Nephron (organoid): ENCODE results near the gene VSIG1.
A peak's percentile ranks its signal among the peaks of the same experiment; 100 is the strongest.

Experiments
- H3K27ac Mint-ChIP-seq, 3 experiments: 2 replicates each; pipeline ENCODE4 v1.8.0; 2020; ENCODE audit warnings: mixed read lengths in 3 of 3, mild to moderate bottlenecking in 2 of 3, moderate library complexity in 1 of 3
- H3K27me3 Mint-ChIP-seq: 2 replicates; pipeline ENCODE4 v1.8.0; 2021; ENCODE audit warnings: low read depth, mild to moderate bottlenecking, moderate library complexity, mixed read lengths
- H3K36me3 Mint-ChIP-seq: 2 replicates; pipeline ENCODE4 v1.8.0; 2020; ENCODE audit warnings: low read depth, mixed read lengths
- H3K4me1 Mint-ChIP-seq: 2 replicates; pipeline ENCODE4 v1.8.0; 2020; ENCODE audit warnings: mixed read lengths
- H3K4me3 Mint-ChIP-seq, 3 experiments: 2 replicates each; pipeline ENCODE4 v1.8.0; 2020; ENCODE audit warnings: mild to moderate bottlenecking in 3 of 3, mixed read lengths in 3 of 3, moderate library complexity in 2 of 3
- H3K9me3 Mint-ChIP-seq: 2 replicates; pipeline ENCODE4 v1.8.0; 2020; ENCODE audit warnings: mixed read lengths
- TF ChIP-seq, protein P1 (sequence below), 3 experiments: fragments of 200-600 bp; sonication (generic); IDR thresholded peaks; one replicate each; pipeline ENCODE4 v1.5.0; 2021; ENCODE audit warnings: antibody characterized with exemption in 3 of 3; ENCODE audit not compliant: unreplicated experiment in 3 of 3

VSIG1 gene

DNA sequence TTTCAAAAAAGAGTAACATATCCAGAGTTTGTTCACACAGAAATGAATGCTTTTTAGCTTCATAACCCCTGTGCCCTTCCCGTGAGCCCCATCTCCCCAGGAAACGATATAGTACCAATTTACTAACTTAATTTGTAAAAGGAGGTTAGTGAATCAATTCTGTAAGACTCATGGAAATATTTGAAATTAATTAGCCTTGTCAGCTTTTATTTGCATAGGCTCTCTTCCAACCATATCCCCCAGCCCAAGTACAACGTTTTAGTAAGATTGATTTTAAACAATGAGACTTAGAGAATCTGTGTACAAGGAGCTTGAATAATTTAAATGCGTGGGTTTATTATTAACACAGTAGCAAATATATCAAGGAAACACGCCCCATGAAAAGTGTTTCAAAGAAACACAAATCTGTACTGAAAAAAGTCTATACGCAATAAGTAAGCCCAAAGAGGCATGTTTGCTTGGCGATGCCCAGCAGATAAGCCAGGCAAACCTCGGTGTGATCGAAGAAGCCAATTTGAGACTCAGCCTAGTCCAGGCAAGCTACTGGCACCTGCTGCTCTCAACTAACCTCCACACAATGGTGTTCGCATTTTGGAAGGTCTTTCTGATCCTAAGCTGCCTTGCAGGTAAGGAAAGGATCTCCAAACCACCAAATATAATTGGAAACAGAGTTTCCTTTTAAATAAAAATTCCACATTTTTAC lies at the start of gene VSIG1:
VSIG1 (plus strand) TSS at position 512 of the 703 bp plus-strand sequence; CDS start at position 578, 66 bp downstream.
- no peaks in the 10 kb centered on the region for H3K9me3 Mint-ChIP-seq
- no peak within 1 kb of the TSS for H3K4me3 Mint-ChIP-seq

DNA sequence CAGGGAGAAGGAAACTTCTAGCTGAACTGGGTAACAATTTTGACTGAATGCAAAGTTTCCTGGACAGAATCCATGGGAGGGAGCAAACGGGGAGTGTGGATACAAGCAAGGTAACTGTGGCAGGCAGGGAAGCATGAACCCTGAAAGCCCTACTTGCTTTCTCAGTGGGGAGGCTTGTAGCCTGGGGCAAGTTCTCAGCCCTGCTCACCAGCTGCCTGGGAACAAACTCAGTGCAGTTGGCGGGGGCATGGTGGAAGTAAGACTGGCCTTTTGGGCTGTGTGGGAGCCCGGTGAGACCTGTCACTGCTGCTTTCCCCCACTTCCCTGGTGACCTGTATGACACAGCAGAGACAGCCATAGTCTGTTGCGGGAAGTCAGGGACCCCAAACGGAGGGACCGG lies 48.7 kb upstream of the VSIG1 start:
- no peaks in the 10 kb centered on the region for H3K36me3 Mint-ChIP-seq
- no peaks in the 10 kb centered on the region for H3K4me1 Mint-ChIP-seq
- TF ChIP-seq, protein P1, sequence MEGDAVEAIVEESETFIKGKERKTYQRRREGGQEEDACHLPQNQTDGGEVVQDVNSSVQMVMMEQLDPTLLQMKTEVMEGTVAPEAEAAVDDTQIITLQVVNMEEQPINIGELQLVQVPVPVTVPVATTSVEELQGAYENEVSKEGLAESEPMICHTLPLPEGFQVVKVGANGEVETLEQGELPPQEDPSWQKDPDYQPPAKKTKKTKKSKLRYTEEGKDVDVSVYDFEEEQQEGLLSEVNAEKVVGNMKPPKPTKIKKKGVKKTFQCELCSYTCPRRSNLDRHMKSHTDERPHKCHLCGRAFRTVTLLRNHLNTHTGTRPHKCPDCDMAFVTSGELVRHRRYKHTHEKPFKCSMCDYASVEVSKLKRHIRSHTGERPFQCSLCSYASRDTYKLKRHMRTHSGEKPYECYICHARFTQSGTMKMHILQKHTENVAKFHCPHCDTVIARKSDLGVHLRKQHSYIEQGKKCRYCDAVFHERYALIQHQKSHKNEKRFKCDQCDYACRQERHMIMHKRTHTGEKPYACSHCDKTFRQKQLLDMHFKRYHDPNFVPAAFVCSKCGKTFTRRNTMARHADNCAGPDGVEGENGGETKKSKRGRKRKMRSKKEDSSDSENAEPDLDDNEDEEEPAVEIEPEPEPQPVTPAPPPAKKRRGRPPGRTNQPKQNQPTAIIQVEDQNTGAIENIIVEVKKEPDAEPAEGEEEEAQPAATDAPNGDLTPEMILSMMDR (IDR thresholded peaks at IDR 0.05; ENCODE audit: unreplicated experiment in 3 of 3) = no peak

More for the DNA sequence above, at the start of gene VSIG1:
- no peaks in the 10 kb centered on the region for H3K36me3 Mint-ChIP-seq
- H3K27ac Mint-ChIP-seq = peak within 1 kb of the TSS in 2 of 3 experiments; percentile 2 to 23
- TF ChIP-seq, protein P1 (IDR thresholded peaks at IDR 0.05; ENCODE audit: unreplicated experiment in 3 of 3) = no peak
- peaks cover 16% of the 10 kb centered on the region for H3K4me1 Mint-ChIP-seq
- H3K27me3 Mint-ChIP-seq = peaks cover 50% of the 10 kb centered on the region

DNA sequence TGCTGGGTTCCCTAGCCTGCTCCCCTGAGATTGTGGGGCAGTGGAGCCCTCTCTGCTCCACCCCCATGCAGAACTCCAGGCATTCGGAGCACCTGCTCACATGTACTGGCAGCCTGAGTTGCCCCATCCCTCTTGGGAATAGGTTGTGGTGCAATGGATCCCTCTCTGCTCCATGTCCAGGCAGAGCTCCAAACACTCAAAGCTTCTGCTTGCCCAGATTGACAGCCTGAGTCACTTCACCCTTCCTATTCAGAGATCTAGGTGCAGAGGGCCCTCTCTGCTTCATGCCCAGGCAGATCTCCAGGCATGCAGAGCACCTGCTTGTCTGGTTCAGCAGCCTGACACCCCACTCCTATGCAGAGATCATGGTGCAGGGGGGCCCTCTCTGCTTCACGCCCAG lies 44.1 kb upstream of the VSIG1 start:
- H3K27ac Mint-ChIP-seq = no peak overlapping the region
- H3K36me3 Mint-ChIP-seq = no peaks in the 10 kb centered on the region
- peaks cover 14% of the 10 kb centered on the region for H3K9me3 Mint-ChIP-seq
- no peaks in the 10 kb centered on the region for H3K4me1 Mint-ChIP-seq
- no peak overlapping the region for H3K4me3 Mint-ChIP-seq
- TF ChIP-seq, protein P1 (IDR thresholded peaks at IDR 0.05; ENCODE audit: unreplicated experiment in 3 of 3) = no peak
- peaks cover 10% of the 10 kb centered on the region for H3K27me3 Mint-ChIP-seq

More for the DNA sequence above, 48.7 kb upstream of the VSIG1 start:
- Mint-ChIP-seq H3K27me3 (peaks cover 6% of the 10 kb centered on the region), H3K27ac (no peak overlapping the region), H3K4me3 (no peak overlapping the region), H3K9me3 (peaks cover 13% of the 10 kb centered on the region)

DNA sequence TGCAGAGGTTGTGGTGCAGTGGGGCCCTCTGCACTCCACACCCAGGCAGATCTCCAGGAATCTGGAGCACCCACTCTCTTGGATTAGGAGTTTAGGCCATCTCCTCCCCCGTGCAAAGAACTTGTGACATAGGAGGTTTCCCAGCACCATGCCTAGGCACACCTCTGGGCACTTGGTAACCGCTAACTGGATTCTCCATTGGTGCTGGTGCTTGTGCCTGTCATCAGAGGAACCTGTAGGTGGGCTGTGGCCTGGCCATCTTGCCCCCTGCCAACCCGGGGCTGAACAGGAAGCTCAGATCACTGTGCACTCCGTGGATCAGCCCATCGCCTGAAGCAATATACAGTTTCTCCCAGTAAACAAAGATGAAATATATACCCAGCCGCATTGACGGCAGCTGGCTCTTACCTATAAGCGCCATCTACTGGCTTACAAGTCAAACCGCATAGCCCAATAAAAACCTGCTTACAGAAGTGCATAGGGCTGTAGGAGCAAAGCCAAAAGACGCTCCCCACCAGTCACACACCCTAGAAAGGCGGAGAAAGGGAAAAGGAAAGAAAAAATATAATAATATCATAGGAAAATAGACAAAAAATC lies 43.5 kb upstream of the VSIG1 start:
- TF ChIP-seq, protein P1 (IDR thresholded peaks at IDR 0.05; ENCODE audit: unreplicated experiment in 3 of 3) = peak; percentile 42 to 47 (median 44)
- Mint-ChIP-seq H3K36me3 (no peaks in the 10 kb centered on the region), H3K27me3 (peaks cover 10% of the 10 kb centered on the region), H3K9me3 (peaks cover 14% of the 10 kb centered on the region), H3K27ac (no peak overlapping the region), H3K4me3 (no peak overlapping the region), H3K4me1 (no peaks in the 10 kb centered on the region)

DNA sequence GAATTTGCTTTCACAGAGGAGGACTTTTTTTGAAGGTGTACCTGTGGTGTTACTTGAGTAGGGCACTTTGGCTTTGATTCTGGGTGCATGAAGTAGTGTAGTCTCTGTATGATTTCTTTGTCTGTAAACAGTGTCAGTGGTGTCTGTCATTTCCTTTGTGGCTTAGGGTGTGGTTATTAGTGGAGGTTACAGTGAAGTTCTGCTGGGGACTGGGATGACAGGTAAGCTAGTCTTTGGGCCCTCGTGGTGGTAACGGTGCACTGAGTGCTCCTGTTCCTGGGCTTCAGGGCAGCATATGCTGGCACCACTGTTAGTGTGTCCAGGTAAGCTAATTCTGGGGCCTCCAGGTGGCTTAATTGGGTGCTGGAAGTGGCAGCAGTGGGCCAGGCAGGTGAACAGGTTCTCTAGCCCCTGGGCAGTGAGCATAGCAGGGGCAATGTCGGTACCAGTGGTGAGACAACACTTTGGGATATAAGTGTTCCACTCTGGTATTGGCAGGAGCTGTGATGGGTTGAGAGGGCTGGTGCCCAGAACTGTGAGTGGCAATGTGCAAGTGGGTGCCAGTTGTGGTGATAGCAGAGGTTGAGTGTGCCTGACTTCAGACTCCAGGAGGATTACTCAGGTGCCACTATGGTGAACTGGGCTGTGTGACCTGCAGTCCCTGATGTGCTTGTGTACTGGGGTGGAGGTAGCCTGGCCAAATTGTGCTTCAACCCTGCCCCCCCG lies 26.0 kb upstream of the VSIG1 start:
- Mint-ChIP-seq H3K9me3 (peaks cover 17% of the 10 kb centered on the region), H3K4me3 (no peak overlapping the region), H3K36me3 (no peaks in the 10 kb centered on the region), H3K27me3 (peaks cover 23% of the 10 kb centered on the region), H3K4me1 (no peaks in the 10 kb centered on the region), H3K27ac (no peak overlapping the region)
- TF ChIP-seq, protein P1 (IDR thresholded peaks at IDR 0.05; ENCODE audit: unreplicated experiment in 3 of 3) = no peak
